ENCODE results near the gene DNAH14. TPM values are rescaled to one million over a fixed set of nuclear protein-coding genes. Genes with fewer than 3 reads are reported as not detected.

The DNAH14 gene
- polyA plus RNA-seq, 1 donor from 2014 or later = 24.9 TPM

- Histone ChIP-seq H3F3A (ENCODE audit: insufficient read depth, low read length, poor library complexity, severe bottlenecking) (no peaks in the 10 kb centered on the region), H3K4me2 (ENCODE audit: low read length) (no peak overlapping the region), H4K20me1 (ENCODE audit: insufficient read depth) (no peaks in the 10 kb centered on the region), H2AFZ (ENCODE audit: low read depth, low read length) (no peak overlapping the region), H3K27ac (ENCODE audit: low read length) (no peak overlapping the region), H3K36me3 (ENCODE audit: insufficient read depth, low read length) (no peaks in the 10 kb centered on the region), H3K4me3 (ENCODE audit: low read length) (no peak overlapping the region), H3K9ac (ENCODE audit: low read length) (no peak overlapping the region), H3K79me2 (replicated peaks; ENCODE audit: insufficient read depth, low read length) (no peaks in the 10 kb centered on the region), H3K9me2 (ENCODE audit: insufficient read depth, low read length) (no peaks in the 10 kb centered on the region), H3K27me3 (ENCODE audit: insufficient read depth, low read depth, low read length) (no peaks in the 10 kb centered on the region), H3K9me3 (ENCODE audit: low read length) (no peaks in the 10 kb centered on the region)
- TF ChIP-seq EZH2 (IDR thresholded peaks at IDR 0.05; ENCODE audit: borderline replicate concordance, insufficient read depth, low read length, poor library complexity, severe bottlenecking) (no peak), EP300 (conservative IDR thresholded peaks at IDR 0.05; ENCODE audit: poor library complexity, severe bottlenecking) (no peak), POLR2AphosphoS5 (IDR thresholded peaks at IDR 0.05) (no peak), TAF1 (IDR thresholded peaks at IDR 0.05; ENCODE audit: low read depth) (no peak), RAD21 (conservative IDR thresholded peaks at IDR 0.05) (no peak), MXI1 (conservative IDR thresholded peaks at IDR 0.05; ENCODE audit: poor library complexity, severe bottlenecking) (no peak), SMC3 (conservative IDR thresholded peaks at IDR 0.05; ENCODE audit: poor library complexity) (no peak), REST (IDR thresholded peaks at IDR 0.05; ENCODE audit: borderline replicate concordance) (no peak)
- TF ChIP-seq, protein P1, sequence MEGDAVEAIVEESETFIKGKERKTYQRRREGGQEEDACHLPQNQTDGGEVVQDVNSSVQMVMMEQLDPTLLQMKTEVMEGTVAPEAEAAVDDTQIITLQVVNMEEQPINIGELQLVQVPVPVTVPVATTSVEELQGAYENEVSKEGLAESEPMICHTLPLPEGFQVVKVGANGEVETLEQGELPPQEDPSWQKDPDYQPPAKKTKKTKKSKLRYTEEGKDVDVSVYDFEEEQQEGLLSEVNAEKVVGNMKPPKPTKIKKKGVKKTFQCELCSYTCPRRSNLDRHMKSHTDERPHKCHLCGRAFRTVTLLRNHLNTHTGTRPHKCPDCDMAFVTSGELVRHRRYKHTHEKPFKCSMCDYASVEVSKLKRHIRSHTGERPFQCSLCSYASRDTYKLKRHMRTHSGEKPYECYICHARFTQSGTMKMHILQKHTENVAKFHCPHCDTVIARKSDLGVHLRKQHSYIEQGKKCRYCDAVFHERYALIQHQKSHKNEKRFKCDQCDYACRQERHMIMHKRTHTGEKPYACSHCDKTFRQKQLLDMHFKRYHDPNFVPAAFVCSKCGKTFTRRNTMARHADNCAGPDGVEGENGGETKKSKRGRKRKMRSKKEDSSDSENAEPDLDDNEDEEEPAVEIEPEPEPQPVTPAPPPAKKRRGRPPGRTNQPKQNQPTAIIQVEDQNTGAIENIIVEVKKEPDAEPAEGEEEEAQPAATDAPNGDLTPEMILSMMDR (IDR thresholded peaks at IDR 0.05; ENCODE audit: poor library complexity, severe bottlenecking) = no peak
These were observed 370.1 kb downstream of the DNAH14 start for GRCh38 chr1:225299624-225300023.

GRCh38 chr1:225300381-225300780 lies 370.9 kb downstream of the DNAH14 start:
- no peaks in the 10 kb centered on the region for H3K9me2 ChIP-seq (ENCODE audit: insufficient read depth, low read length)
- no peaks in the 10 kb centered on the region for H3F3A ChIP-seq (ENCODE audit: insufficient read depth, low read length, poor library complexity, severe bottlenecking)
- H2AFZ ChIP-seq (ENCODE audit: low read depth, low read length) = no peak overlapping the region
- H3K36me3 ChIP-seq (ENCODE audit: insufficient read depth, low read length) = no peaks in the 10 kb centered on the region
- H4K20me1 ChIP-seq (ENCODE audit: insufficient read depth) = no peaks in the 10 kb centered on the region
- TF ChIP-seq EP300 (conservative IDR thresholded peaks at IDR 0.05; ENCODE audit: poor library complexity, severe bottlenecking) = no peak
- no peak for TF ChIP-seq RAD21 (conservative IDR thresholded peaks at IDR 0.05)
- TF ChIP-seq REST (IDR thresholded peaks at IDR 0.05; ENCODE audit: borderline replicate concordance) = no peak
- TF ChIP-seq, protein P1 (IDR thresholded peaks at IDR 0.05; ENCODE audit: poor library complexity, severe bottlenecking) = no peak
- TF ChIP-seq TAF1 (IDR thresholded peaks at IDR 0.05; ENCODE audit: low read depth) = no peak
- TF ChIP-seq SMC3 (conservative IDR thresholded peaks at IDR 0.05; ENCODE audit: poor library complexity) = no peak
- no peak for TF ChIP-seq EZH2 (IDR thresholded peaks at IDR 0.05; ENCODE audit: borderline replicate concordance, insufficient read depth, low read length, poor library complexity, severe bottlenecking)
- TF ChIP-seq POLR2AphosphoS5 (IDR thresholded peaks at IDR 0.05) = no peak
- TF ChIP-seq MXI1 (conservative IDR thresholded peaks at IDR 0.05; ENCODE audit: poor library complexity, severe bottlenecking) = no peak
- no peak overlapping the region for H3K27ac ChIP-seq (ENCODE audit: low read length)
- H3K9ac ChIP-seq (ENCODE audit: low read length) = no peak overlapping the region
- H3K9me3 ChIP-seq (ENCODE audit: low read length) = no peaks in the 10 kb centered on the region
- no peaks in the 10 kb centered on the region for H3K79me2 ChIP-seq (replicated peaks; ENCODE audit: insufficient read depth, low read length)
- no peak overlapping the region for H3K4me2 ChIP-seq (ENCODE audit: low read length)
- H3K4me3 ChIP-seq (ENCODE audit: low read length) = no peak overlapping the region
- no peaks in the 10 kb centered on the region for H3K27me3 ChIP-seq (ENCODE audit: insufficient read depth, low read depth, low read length)
